Thyroid gland (tissue), 4 donors: Measurements from ENCODE around the gene SEC31A. TPM values are rescaled to one million over a fixed set of nuclear protein-coding genes. Genes with fewer than 3 reads are reported as not detected.

ENCODE experiments used
- DNase-seq, 2 donors: peaks; one replicate each; pipeline ENCODE4 v3.0.0-alpha.2; 2019
- H3K27ac ChIP-seq, 3 donors: fragments of 200-600 bp; sonication (generic); 1 replicate in 2 of 3; 2 replicates in 1 of 3; pipeline ENCODE4 v1.5.1; 2016 to 2019; ENCODE audit warnings: mild to moderate bottlenecking in 1 of 3, moderate library complexity in 1 of 3
- H3K27me3 ChIP-seq: fragments of 200-600 bp; sonication (generic); one replicate; pipeline ENCODE4 v1.5.1; 2019
- H3K36me3 ChIP-seq, 2 donors: fragments of 200-600 bp; sonication (generic); one replicate each; pipeline ENCODE4 v1.5.1; 2016 to 2019
- H3K4me1 ChIP-seq, 2 donors: fragments of 200-600 bp; sonication (generic); one replicate each; pipeline ENCODE4 v1.5.1; 2017 to 2019
- H3K4me3 ChIP-seq, 3 donors: fragments of 200-600 bp; sonication (generic); replicated peaks in 1 of 3; 1 replicate in 2 of 3; 2 replicates in 1 of 3; pipeline ENCODE4 v1.5.1; 2016; ENCODE audit warnings: mild to moderate bottlenecking in 1 of 3
- H3K9me3 ChIP-seq: fragments of 200-600 bp; sonication (generic); one replicate; pipeline ENCODE4 v1.5.1; 2017
- POLR2A ChIP-seq, 2 donors: fragments of 450-650 bp; IDR thresholded peaks; one replicate each; pipeline ENCODE4 v1.6.1; 2017; ENCODE audit warnings: antibody characterized with exemption in 2 of 2, mild to moderate bottlenecking in 2 of 2, moderate library complexity in 1 of 2
- WGBS, 2 donors: methylation state at CpG; one replicate each; pipeline ENCODE4 v1.1.5; 2017; 5-methylcytosine and 5-hydroxymethylcytosine counted together
- intact Hi-C: fragments of 100-400 bp; cut with DNase I; formaldehyde crosslinking; loops from one replicate; pipeline ENCODE4 v1.15.1; 2023
- total RNA-seq, 4 donors: library from RNA; depleted of rRNA; stranded (reverse); fragments of >200 nt; gene quantifications; one replicate each; pipeline ENCODE4 v1.2.3, GENCODE V29; 2016
- TF ChIP-seq, protein P1 (sequence below), 6 experiments: fragments of 200-600 bp in 3 of 6; fragments of 450-650 bp in 3 of 6; sonication (generic) in 3 of 6; IDR thresholded peaks; one replicate each; pipeline ENCODE4 v1.5.1; 2016 to 2019; ENCODE audit warnings: antibody characterized with exemption in 6 of 6, mild to moderate bottlenecking in 2 of 6, inconsistent platforms in 1 of 6, moderate library complexity in 1 of 6

Gene SEC31A
- total RNA-seq, 4 donors from 2014 or later: 263 to 367 (median 292) TPM

DNA sequence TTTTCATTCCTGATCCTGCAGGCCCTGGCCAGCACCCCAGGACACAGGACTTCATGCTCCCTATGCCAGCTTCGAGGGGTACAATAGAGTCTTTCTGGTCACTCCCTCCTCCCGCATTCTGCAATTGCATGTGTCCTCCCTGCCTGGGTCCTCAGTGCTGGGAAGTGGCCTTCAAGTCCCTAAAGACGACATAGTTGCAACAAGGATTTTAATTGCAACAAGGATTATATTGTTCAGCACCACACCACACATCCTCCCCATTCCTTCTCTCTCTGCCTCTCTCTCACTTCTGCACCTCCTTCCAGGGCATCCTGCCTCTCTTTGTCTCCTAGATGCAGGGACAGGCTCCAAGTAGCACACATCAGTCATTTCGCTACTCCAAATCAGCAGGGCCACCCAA lies 117.9 kb downstream of the SEC31A start:
- no peaks in the 10 kb centered on the region for H3K27me3 ChIP-seq
- H3K9me3 ChIP-seq: no peaks in the 10 kb centered on the region
- H3K36me3 ChIP-seq: no peaks in the 10 kb centered on the region
- no peak overlapping the region for H3K27ac ChIP-seq
- 71 to 74% methylated on average over 4 of the region's 4 CpGs for WGBS, 2 donors
- no peak for DNase-seq
- no peak overlapping the region for H3K4me3 ChIP-seq
- intact Hi-C loops: no loop called here
- H3K4me1 ChIP-seq: peaks cover 11 to 24% of the 10 kb centered on the region in 2 donors
- TF ChIP-seq, protein P1, sequence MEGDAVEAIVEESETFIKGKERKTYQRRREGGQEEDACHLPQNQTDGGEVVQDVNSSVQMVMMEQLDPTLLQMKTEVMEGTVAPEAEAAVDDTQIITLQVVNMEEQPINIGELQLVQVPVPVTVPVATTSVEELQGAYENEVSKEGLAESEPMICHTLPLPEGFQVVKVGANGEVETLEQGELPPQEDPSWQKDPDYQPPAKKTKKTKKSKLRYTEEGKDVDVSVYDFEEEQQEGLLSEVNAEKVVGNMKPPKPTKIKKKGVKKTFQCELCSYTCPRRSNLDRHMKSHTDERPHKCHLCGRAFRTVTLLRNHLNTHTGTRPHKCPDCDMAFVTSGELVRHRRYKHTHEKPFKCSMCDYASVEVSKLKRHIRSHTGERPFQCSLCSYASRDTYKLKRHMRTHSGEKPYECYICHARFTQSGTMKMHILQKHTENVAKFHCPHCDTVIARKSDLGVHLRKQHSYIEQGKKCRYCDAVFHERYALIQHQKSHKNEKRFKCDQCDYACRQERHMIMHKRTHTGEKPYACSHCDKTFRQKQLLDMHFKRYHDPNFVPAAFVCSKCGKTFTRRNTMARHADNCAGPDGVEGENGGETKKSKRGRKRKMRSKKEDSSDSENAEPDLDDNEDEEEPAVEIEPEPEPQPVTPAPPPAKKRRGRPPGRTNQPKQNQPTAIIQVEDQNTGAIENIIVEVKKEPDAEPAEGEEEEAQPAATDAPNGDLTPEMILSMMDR (IDR thresholded peaks at IDR 0.05): no peak
- TF ChIP-seq POLR2A (IDR thresholded peaks at IDR 0.05): no peak

DNA sequence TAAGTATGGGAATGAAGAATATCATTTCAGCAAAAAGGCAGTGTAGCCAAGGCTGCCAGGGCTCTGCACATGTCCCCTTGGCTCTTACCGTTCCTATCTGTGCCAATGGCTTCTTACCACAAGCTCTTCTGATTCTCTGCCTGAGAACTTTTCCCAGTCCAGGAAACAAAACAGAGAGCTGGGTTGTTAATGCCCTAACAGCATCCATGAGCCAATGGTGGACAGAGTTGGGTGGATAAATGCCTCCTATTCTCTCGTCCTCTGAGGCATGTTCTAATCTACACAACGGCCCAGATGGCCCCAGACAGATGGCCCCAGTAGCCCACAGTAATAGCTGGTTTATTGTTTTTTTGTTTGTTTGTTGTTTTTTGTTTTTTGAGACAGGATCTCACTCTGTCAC lies 120.3 kb downstream of the SEC31A start:
- H3K4me1 ChIP-seq: peaks cover 4 to 11% of the 10 kb centered on the region in 2 donors
- H3K27ac ChIP-seq: no peak overlapping the region
- DNase-seq: no peak
- H3K9me3 ChIP-seq: no peaks in the 10 kb centered on the region
- TF ChIP-seq, protein P1 (IDR thresholded peaks at IDR 0.05): no peak
- TF ChIP-seq POLR2A (IDR thresholded peaks at IDR 0.05): no peak
- H3K27me3 ChIP-seq: no peaks in the 10 kb centered on the region
- H3K36me3 ChIP-seq: no peaks in the 10 kb centered on the region
- H3K4me3 ChIP-seq: no peak overlapping the region
- intact Hi-C loops: no loop called here
- 71 to 73% methylated on average over 3 of the region's 3 CpGs for WGBS, 2 donors

Other genes starting within 250 kb of the SEC31A start
- 10 to 100 TPM; 47.0 to 96.4 (median 54.8) TPM for gene SCD5, start 92.4 kb downstream of the SEC31A start, total RNA-seq
- 10 to 100 TPM in 2 of 4 donors, 1 to 10 TPM in 2; 8.1 to 13.8 (median 10.7) TPM for gene THAP9, start 9.6 kb upstream of the SEC31A start, total RNA-seq
- gene LIN54, start 119.7 kb upstream of the SEC31A start, total RNA-seq: 10 to 100 TPM; 14.8 to 20.8 (median 18.1) TPM
- 10 to 100 TPM; 35.3 to 69.9 (median 50.4) TPM for gene COPS4, start 144.0 kb upstream of the SEC31A start, total RNA-seq
- gene PLAC8, start 223.6 kb upstream of the SEC31A start, total RNA-seq: 1 to 10 TPM in 3 of 4 donors, under 1 TPM in 1; 0.44 to 3.7 (median 2.0) TPM